GM12878 (cell line): ENCODE data around the gene POFUT2. TPM values are rescaled to one million over a fixed set of nuclear protein-coding genes. Genes with fewer than 3 reads are reported as not detected.

ENCODE experiments used
- ATAC-seq: fragments of 200-7000 bp; cut with Tn5 transposase; 3 replicates; pipeline ENCODE4 v1.9.1; 2020; ENCODE audit warnings: mild to moderate bottlenecking, moderate library complexity
- BruUV-seq: library from RNA; stranded (reverse); fragments of 400-500 nt; replicated peaks from 2 replicates; lab custom pipeline; 2021; lab: Mats Ljungman, UMichigan
- CTCF ChIA-PET: fragments of 300-600 bp; sonication (Branson Sonifier 250); formaldehyde crosslinking; extraction: SDS; loops from one replicate; lab custom pipeline; 2021; ENCODE audit warnings: inconsistent platforms; lab: Yijun Ruan, JAX
- POLR2A ChIA-PET: fragments of 350-600 bp; formaldehyde crosslinking; extraction: SDS; loops from one replicate; lab custom pipeline; 2021; ENCODE audit warnings: inconsistent platforms; lab: Charles Lee
- RAD21 ChIA-PET: fragments of 300-600 bp; sonication (Branson Sonifier 250); formaldehyde crosslinking; loops from one replicate; lab custom pipeline; 2023; ENCODE audit warnings: antibody characterized with exemption; ENCODE audit not compliant: unreplicated experiment; lab: Charles Lee
- SMC1A ChIA-PET: fragments of 300-600 bp; sonication (Branson Sonifier 250); formaldehyde crosslinking; loops from one replicate; lab custom pipeline; 2023; ENCODE audit not compliant: unreplicated experiment, uncharacterized antibody; lab: Charles Lee
- DNase-seq: peaks from one replicate; pipeline ENCODE4 v3.0.0-alpha.2; 2011; ENCODE audit warnings: low read depth, low spot score
- FAIRE-seq: peaks from 3 replicates; lab custom pipeline; 2011; peaks lifted over from hg19 to GRCh38; lab: Jason Lieb, UNC
- H2AFZ ChIP-seq: 2 replicates; pipeline ENCODE4 v1.6.0; 2011; ENCODE audit warnings: low read depth, low read length, control low read depth; ENCODE audit not compliant: control insufficient read depth
- H3K27ac ChIP-seq: 2 replicates; pipeline ENCODE4 v1.5.1; 2011; ENCODE audit warnings: control low read depth; ENCODE audit not compliant: control insufficient read depth, insufficient read depth
- H3K27me3 ChIP-seq, 2 experiments: replicated peaks in 1 of 2; 2 replicates each; pipeline versions ENCODE4 v1.6.0 to v1.6.1; 2011; ENCODE audit warnings: low read length in 1 of 2; ENCODE audit not compliant: control insufficient read depth in 2 of 2, insufficient read depth in 2 of 2
- H3K36me3 ChIP-seq, 2 experiments: 2 replicates each; pipeline ENCODE4 v1.5.1; 2011; ENCODE audit warnings: low read length in 1 of 2; ENCODE audit not compliant: control insufficient read depth in 2 of 2, insufficient read depth in 2 of 2
- H3K4me1 ChIP-seq: 2 replicates; pipeline ENCODE4 v1.6.1; 2011; ENCODE audit warnings: mild to moderate bottlenecking, low read length, moderate library complexity, mixed read lengths; ENCODE audit not compliant: control insufficient read depth, insufficient read depth
- H3K4me2 ChIP-seq: 2 replicates; pipeline ENCODE4 v1.6.0; 2011; ENCODE audit warnings: control low read depth; ENCODE audit not compliant: control insufficient read depth, insufficient read depth
- H3K4me3 ChIP-seq: fragments of 200-600 bp; sonication (generic); 2 replicates; pipeline ENCODE4 v1.5.1; 2016
- H3K79me2 ChIP-seq: 2 replicates; pipeline ENCODE4 v1.6.0; 2011; ENCODE audit warnings: low read length; ENCODE audit not compliant: control insufficient read depth, insufficient read depth
- H3K9ac ChIP-seq: 2 replicates; pipeline ENCODE4 v1.8.0; 2011; ENCODE audit warnings: low read length, control low read depth, mixed read lengths; ENCODE audit not compliant: control insufficient read depth, insufficient read depth
- H3K9me3 ChIP-seq: replicated peaks from 3 replicates; pipeline ENCODE4 v1.5.1; 2011; ENCODE audit warnings: mild to moderate bottlenecking, low read length; ENCODE audit not compliant: control insufficient read depth, insufficient read depth
- H4K20me1 ChIP-seq: 2 replicates; pipeline ENCODE4 v1.6.0; 2011; ENCODE audit not compliant: control insufficient read depth, insufficient read depth
- BRCA1 ChIP-seq: IDR thresholded peaks from 2 replicates; pipeline ENCODE4 v1.6.1; 2011; ENCODE audit warnings: low read depth, low read length, improper control_type of control experiment
- CBX3 ChIP-seq: fragments of 200-600 bp; sonication (generic); IDR thresholded peaks from 2 replicates; pipeline ENCODE4 v1.6.1; 2016; ENCODE audit warnings: low read depth, borderline replicate concordance
- ESRRA ChIP-seq: IDR thresholded peaks from 2 replicates; pipeline ENCODE4 v1.6.1; 2012; ENCODE audit warnings: mild to moderate bottlenecking, low read length, improper control_type of control experiment
- GATAD2B ChIP-seq: fragments of 450-650 bp; conservative IDR thresholded peaks from 2 replicates; pipeline ENCODE4 v1.6.1; 2017; ENCODE audit warnings: low read depth, mild to moderate bottlenecking, moderate library complexity
- HDAC2 ChIP-seq: fragments of 200-600 bp; sonication (generic); IDR thresholded peaks from 2 replicates; pipeline ENCODE4 v1.6.1; 2017
- JUNB ChIP-seq: IDR thresholded peaks from 2 replicates; pipeline ENCODE4 v1.6.1; 2016; ENCODE audit warnings: antibody characterized with exemption, mild to moderate bottlenecking
- POLR2AphosphoS2 ChIP-seq: IDR thresholded peaks from 2 replicates; pipeline ENCODE4 v1.6.1; 2011; ENCODE audit warnings: low read depth, mild to moderate bottlenecking, low read length, improper control_type of control experiment, moderate library complexity
- RUNX3 ChIP-seq: IDR thresholded peaks from 2 replicates; pipeline ENCODE4 v1.6.1; 2012; ENCODE audit warnings: low read length, inconsistent platforms
- YY1 ChIP-seq: IDR thresholded peaks from 2 replicates; pipeline ENCODE4 v1.6.1; 2011; ENCODE audit warnings: low read depth, mild to moderate bottlenecking, low read length
- ZNF384 ChIP-seq: IDR thresholded peaks from 2 replicates; pipeline ENCODE4 v1.6.1; 2012; ENCODE audit warnings: low read depth, mild to moderate bottlenecking, low read length, improper control_type of control experiment, borderline replicate concordance
- WGBS: methylation state at CpG from one replicate; pipeline ENCODE4 v1.1.6; 2016; ENCODE audit warnings: low lambda C conversion rate; ENCODE audit not compliant: insufficient replicate concordance, insufficient coverage; ENCODE audit errors: missing lambda C conversion rate; 5-methylcytosine and 5-hydroxymethylcytosine counted together
- in situ Hi-C: fragments of 300-500 bp; cut with MboI; formaldehyde crosslinking; loops from 9 replicates; pipeline ENCODE4 v1.14.3; 2018; ENCODE audit warnings: mixed read lengths
- intact Hi-C: fragments of 100-400 bp; cut with micrococcal nuclease; formaldehyde crosslinking; loops from one replicate; pipeline ENCODE4 v1.14.2; 2022; ENCODE audit not compliant: unreplicated experiment
- polyA plus RNA-seq, 11 experiments: library from polyadenylated mRNA; depleted of rRNA in 4 of 11; unstranded in 6 of 11; stranded (reverse) in 5 of 11; fragments of >200 nt; fragmentation: Nextera tagmentation in 4 of 11; fragmentation: Illumina TruSeq in 1 of 11; extraction: Ambion mirVana in 4 of 11; extraction: Trizol in 1 of 11; gene quantifications; 1 replicate in 1 of 11; 2 replicates in 10 of 11; pipeline versions ENCODE4 v1.2.1 to v1.2.3, GENCODE V29; 2011 to 2016; ENCODE audit warnings: inconsistent platforms in 2 of 11, missing spikeins in 2 of 11, low read depth in 1 of 11
- total RNA-seq, 4 experiments: library from RNA; depleted of rRNA in 3 of 4; stranded (reverse); fragments of >200 nt in 3 of 4; fragmentation: Illumina TruSeq in 1 of 4; extraction: Trizol in 1 of 4; gene quantifications; 2 replicates each; pipeline versions ENCODE4 v1.2.1 to v1.2.3, GENCODE V29; 2013 to 2021
- TF ChIP-seq, protein P1 (sequence below): IDR thresholded peaks from 2 replicates; pipeline ENCODE4 v1.6.1; 2011; ENCODE audit warnings: low read depth, mild to moderate bottlenecking, low read length, moderate library complexity, borderline replicate concordance; ENCODE audit errors: extremely low read depth

The POFUT2 gene
- total and polyA plus RNA-seq, 10 of the 15 experiments (the other 5 are each of a cell fraction or from before 2014, with no cell fraction given): 1.2 to 15.1 (median 6.8) TPM

DNA sequence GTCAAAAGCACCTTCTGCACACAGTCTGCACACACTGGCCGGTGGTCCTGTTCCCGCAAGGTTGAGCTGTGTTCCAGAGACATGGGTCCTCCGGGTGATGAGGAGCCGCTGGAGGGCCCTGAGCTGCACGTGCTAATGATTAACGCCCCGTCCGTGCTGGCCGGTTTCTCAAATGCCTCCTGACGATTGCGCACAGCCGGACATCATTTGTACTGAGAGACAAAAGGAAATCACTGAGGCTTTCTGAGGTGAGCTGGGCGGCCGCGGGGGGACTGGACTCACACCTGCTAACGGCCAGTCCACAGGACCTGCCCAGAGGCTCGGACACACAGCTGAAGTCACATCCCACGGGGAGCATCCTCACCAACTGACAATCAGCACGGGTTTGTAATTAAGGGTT, 29.2 kb downstream of the POFUT2 start:
- H3K9ac ChIP-seq: no peak overlapping the region
- in situ Hi-C loops: no loop called here
- no peak overlapping the region for H3K4me2 ChIP-seq
- H2AFZ ChIP-seq: no peak overlapping the region
- no peaks in the 10 kb centered on the region for H3K4me1 ChIP-seq
- CTCF ChIA-PET: no interaction called here
- no peak overlapping the region for H3K27ac ChIP-seq
- no peaks in the 10 kb centered on the region; a peak in 1 of 4 replicates for H3K36me3 ChIP-seq
- BruUV-seq: no TSS peak
- FAIRE-seq (no peak), DNase-seq (no peak), ATAC-seq (no peak)
- 72% methylated on average over 19 of the region's 19 CpGs for WGBS
- intact Hi-C loops: no loop called here
- POLR2A ChIA-PET: no interaction called here
- no peaks in the 10 kb centered on the region for H3K79me2 ChIP-seq
- no peak for TF ChIP-seq ESRRA
- no peak for TF ChIP-seq CBX3
- TF ChIP-seq ZNF384: no peak
- TF ChIP-seq, protein P1, sequence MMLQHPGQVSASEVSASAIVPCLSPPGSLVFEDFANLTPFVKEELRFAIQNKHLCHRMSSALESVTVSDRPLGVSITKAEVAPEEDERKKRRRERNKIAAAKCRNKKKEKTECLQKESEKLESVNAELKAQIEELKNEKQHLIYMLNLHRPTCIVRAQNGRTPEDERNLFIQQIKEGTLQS: no peak
- no peak for TF ChIP-seq BRCA1
- no peak for TF ChIP-seq YY1
- TF ChIP-seq RUNX3: no peak
- no peak for TF ChIP-seq POLR2AphosphoS2
- TF ChIP-seq JUNB: no peak
- TF ChIP-seq HDAC2: no peak
- no peak for TF ChIP-seq GATAD2B
- H3K9me3 ChIP-seq: no peaks in the 10 kb centered on the region
- no peak overlapping the region for H3K4me3 ChIP-seq
- SMC1A ChIA-PET: interaction anchor here (1.2 kb wide), 1 partner anchor 45 kb away, joined by 3 read pairs; no protein-coding TSS in a partner anchor
- H4K20me1 ChIP-seq: no peaks in the 10 kb centered on the region
- no peaks in the 10 kb centered on the region for H3K27me3 ChIP-seq
- RAD21 ChIA-PET: no interaction called here
